HCT116 (cell line): Measurements from ENCODE around the gene ZNF425.

ENCODE experiments used
- CEBPB ChIP-seq: IDR thresholded peaks from 2 replicates; pipeline ENCODE4 v1.6.1; 2012; ENCODE audit warnings: low read depth
- EZH2 ChIP-seq: fragments of 200-600 bp; sonication (generic); IDR thresholded peaks from 2 replicates; pipeline ENCODE4 v1.6.1; 2017; ENCODE audit warnings: antibody characterized with exemption, mixed run types
- EZH2phosphoT487 ChIP-seq: fragments of 200-600 bp; IDR thresholded peaks from 2 replicates; pipeline ENCODE4 v1.6.1; 2018; ENCODE audit warnings: antibody characterized with exemption, borderline replicate concordance
- FOSL1 ChIP-seq: IDR thresholded peaks from 2 replicates; pipeline ENCODE4 v1.6.1; 2012; ENCODE audit warnings: low read depth
- POLR2A ChIP-seq: IDR thresholded peaks from 2 replicates; pipeline ENCODE4 v1.7.0; 2011; ENCODE audit warnings: borderline replicate concordance; ENCODE audit not compliant: insufficient read depth, insufficient read length; ENCODE audit errors: extremely low read depth
- RAD21 ChIP-seq: IDR thresholded peaks from 2 replicates; pipeline ENCODE4 v1.6.1; 2012; ENCODE audit warnings: low read depth, mild to moderate bottlenecking
- SIN3A ChIP-seq: IDR thresholded peaks from 2 replicates; pipeline ENCODE4 v1.6.1; 2012; ENCODE audit warnings: low read depth
- SRF ChIP-seq: IDR thresholded peaks from 2 replicates; pipeline ENCODE4 v1.6.1; 2012; ENCODE audit warnings: low read depth
- TCF7L2 ChIP-seq: IDR thresholded peaks from 2 replicates; pipeline ENCODE4 v1.7.0; 2011; ENCODE audit warnings: borderline replicate concordance, inconsistent platforms; ENCODE audit not compliant: insufficient read depth, insufficient read length; ENCODE audit errors: extremely low read depth
- YY1 ChIP-seq: IDR thresholded peaks from 2 replicates; pipeline ENCODE4 v1.6.1; 2011; ENCODE audit warnings: low read length, low read depth, moderate library complexity, mild to moderate bottlenecking; ENCODE audit not compliant: insufficient replicate concordance; ENCODE audit errors: extremely low read depth
- TF ChIP-seq, protein P1 (sequence below), 3 experiments: fragments of 200-600 bp in 1 of 3; sonication (generic) in 1 of 3; IDR thresholded peaks in 2 of 3; conservative IDR thresholded peaks in 1 of 3; 2 replicates each; pipeline ENCODE4 v1.5.1; 2012 to 2017; ENCODE audit warnings: low read depth in 2 of 3, low read length in 2 of 3, antibody characterized with exemption in 1 of 3, borderline replicate concordance in 1 of 3, control low read depth in 1 of 3, mild to moderate bottlenecking in 1 of 3, mixed read lengths in 1 of 3, mixed run types in 1 of 3, moderate library complexity in 1 of 3; ENCODE audit not compliant: insufficient read depth in 1 of 3

DNA sequence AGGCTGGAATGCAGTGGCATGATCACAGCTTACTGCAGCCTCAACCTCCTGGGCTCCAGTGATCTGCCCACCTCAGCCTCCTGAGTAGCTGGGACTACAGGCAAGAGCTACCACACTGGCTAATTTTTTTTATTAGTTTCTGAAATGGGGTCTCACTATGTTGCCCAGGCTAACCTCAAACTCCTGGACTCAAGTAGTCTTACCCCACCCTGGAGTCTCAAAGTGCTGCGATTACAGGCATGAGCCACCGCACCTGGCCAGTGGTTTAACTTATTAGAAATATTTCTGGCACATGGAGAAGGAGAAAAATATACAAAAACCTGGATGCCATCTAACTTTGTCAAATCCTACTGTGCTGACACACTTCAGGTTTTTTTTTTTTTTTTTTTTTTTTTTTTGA is 50.8 kb downstream of the ZNF425 start:
- TF ChIP-seq RAD21 (no peak), TCF7L2 (no peak), YY1 (no peak), POLR2A (no peak), EZH2 (no peak), FOSL1 (no peak), SRF (no peak), EZH2phosphoT487 (no peak), SIN3A (no peak), CEBPB (no peak)
- TF ChIP-seq, protein P1, sequence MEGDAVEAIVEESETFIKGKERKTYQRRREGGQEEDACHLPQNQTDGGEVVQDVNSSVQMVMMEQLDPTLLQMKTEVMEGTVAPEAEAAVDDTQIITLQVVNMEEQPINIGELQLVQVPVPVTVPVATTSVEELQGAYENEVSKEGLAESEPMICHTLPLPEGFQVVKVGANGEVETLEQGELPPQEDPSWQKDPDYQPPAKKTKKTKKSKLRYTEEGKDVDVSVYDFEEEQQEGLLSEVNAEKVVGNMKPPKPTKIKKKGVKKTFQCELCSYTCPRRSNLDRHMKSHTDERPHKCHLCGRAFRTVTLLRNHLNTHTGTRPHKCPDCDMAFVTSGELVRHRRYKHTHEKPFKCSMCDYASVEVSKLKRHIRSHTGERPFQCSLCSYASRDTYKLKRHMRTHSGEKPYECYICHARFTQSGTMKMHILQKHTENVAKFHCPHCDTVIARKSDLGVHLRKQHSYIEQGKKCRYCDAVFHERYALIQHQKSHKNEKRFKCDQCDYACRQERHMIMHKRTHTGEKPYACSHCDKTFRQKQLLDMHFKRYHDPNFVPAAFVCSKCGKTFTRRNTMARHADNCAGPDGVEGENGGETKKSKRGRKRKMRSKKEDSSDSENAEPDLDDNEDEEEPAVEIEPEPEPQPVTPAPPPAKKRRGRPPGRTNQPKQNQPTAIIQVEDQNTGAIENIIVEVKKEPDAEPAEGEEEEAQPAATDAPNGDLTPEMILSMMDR (IDR thresholded peaks at IDR 0.05 in 2 of 3, conservative IDR thresholded peaks at IDR 0.05 in 1 of 3; ENCODE audit: borderline replicate concordance in 1 of 3, insufficient read depth in 1 of 3, low read depth in 2 of 3, low read length in 2 of 3) = no peak
